H1 (cell line): ENCODE data around the gene DPF1. TPM values are rescaled to one million over a fixed set of nuclear protein-coding genes. Genes with fewer than 3 reads are reported as not detected.

Experiments used
- CTCF ChIA-PET: fragments of 300-600 bp; sonication (Branson Sonifier 250); formaldehyde crosslinking; loops from one replicate; lab custom pipeline; 2021; ENCODE audit not compliant: partially characterized antibody; lab: Charles Lee
- POLR2A ChIA-PET: fragments of 300-600 bp; sonication (Branson Sonifier 250); formaldehyde crosslinking; loops from one replicate; lab custom pipeline; 2021; ENCODE audit warnings: inconsistent platforms; ENCODE audit not compliant: partially characterized antibody; lab: Charles Lee
- DNase-seq, 2 experiments: peaks; one replicate each; pipeline versions ENCODE4 v3.0.0 to v3.0.0-alpha.2; 2010 to 2022; ENCODE audit warnings: low spot score in 2 of 2, low read depth in 1 of 2, mixed read lengths in 1 of 2
- FAIRE-seq: peaks from 2 replicates; lab custom pipeline; 2011; peaks lifted over from hg19 to GRCh38; lab: Jason Lieb, UNC
- H2AFZ ChIP-seq: 2 replicates; pipeline ENCODE4 v1.8.1; 2012; ENCODE audit warnings: low read length, inconsistent platforms
- H2AK5ac ChIP-seq: 2 replicates; pipeline ENCODE4 v1.6.1; 2013; ENCODE audit warnings: low read depth, low read length
- H2BK120ac ChIP-seq: replicated peaks from 2 replicates; pipeline ENCODE3; 2013; ENCODE audit warnings: low read depth, low read length, inconsistent platforms
- H2BK12ac ChIP-seq: 2 replicates; pipeline ENCODE4 v1.6.1; 2013; ENCODE audit warnings: low read depth, low read length
- H2BK15ac ChIP-seq: 2 replicates; pipeline ENCODE4 v1.6.1; 2013; ENCODE audit warnings: low read length
- H2BK20ac ChIP-seq: 2 replicates; pipeline ENCODE4 v1.6.1; 2013; ENCODE audit warnings: low read length
- H2BK5ac ChIP-seq: 2 replicates; pipeline ENCODE4 v1.6.1; 2013; ENCODE audit warnings: low read depth, low read length
- H3K14ac ChIP-seq: 2 replicates; pipeline ENCODE4 v1.6.1; 2013; ENCODE audit warnings: inconsistent platforms; ENCODE audit not compliant: insufficient read length
- H3K18ac ChIP-seq: 2 replicates; pipeline ENCODE4 v1.6.1; 2013; ENCODE audit warnings: low read length; ENCODE audit errors: extremely low read depth
- H3K23ac ChIP-seq: 2 replicates; pipeline ENCODE4 v1.6.1; 2013; ENCODE audit warnings: inconsistent platforms; ENCODE audit not compliant: insufficient read length
- H3K23me2 ChIP-seq: 2 replicates; pipeline ENCODE4 v1.6.1; 2013; ENCODE audit warnings: low read depth, low read length
- H3K27ac ChIP-seq: 2 replicates; pipeline ENCODE4 v1.6.1; 2011; ENCODE audit warnings: low read depth, low read length, inconsistent platforms
- H3K27me3 ChIP-seq, 4 experiments: replicated peaks in 1 of 4; 1 replicate in 1 of 4; 2 replicates in 3 of 4; pipeline versions ENCODE4 v1.6.1 to v1.8.1; 2011 to 2013; ENCODE audit warnings: low read length in 3 of 4, mild to moderate bottlenecking in 3 of 4, inconsistent platforms in 2 of 4, mixed read lengths in 2 of 4, moderate library complexity in 1 of 4; ENCODE audit not compliant: control insufficient read depth in 3 of 4, insufficient read depth in 3 of 4; ENCODE audit errors: extremely low read depth in 1 of 4
- H3K36me3 ChIP-seq, 4 experiments: 2 replicates each; pipeline versions ENCODE4 v1.6.1 to v1.8.1; 2011 to 2013; ENCODE audit warnings: mild to moderate bottlenecking in 4 of 4, low read length in 3 of 4, moderate library complexity in 2 of 4, control low read depth in 1 of 4, inconsistent platforms in 1 of 4; ENCODE audit not compliant: insufficient read depth in 4 of 4, control insufficient read depth in 2 of 4
- H3K4ac ChIP-seq: replicated peaks from 2 replicates; pipeline ENCODE3; 2013; ENCODE audit warnings: low read length, low read depth, mixed read lengths, inconsistent platforms; ENCODE audit not compliant: insufficient read length
- H3K4me1 ChIP-seq, 4 experiments: replicated peaks in 1 of 4; 1 replicate in 1 of 4; 2 replicates in 3 of 4; pipeline versions ENCODE4 v1.6.1 to v1.8.1; 2011 to 2013; ENCODE audit warnings: low read length in 3 of 4, inconsistent platforms in 2 of 4, mixed read lengths in 1 of 4; ENCODE audit not compliant: insufficient read depth in 4 of 4, control insufficient read depth in 3 of 4
- H3K4me2 ChIP-seq, 2 experiments: 2 replicates each; pipeline versions ENCODE4 v1.6.1 to v1.8.1; 2011 to 2013; ENCODE audit warnings: low read depth in 2 of 2, low read length in 2 of 2, control low read depth in 1 of 2, inconsistent platforms in 1 of 2, mild to moderate bottlenecking in 1 of 2; ENCODE audit not compliant: insufficient read depth in 1 of 2
- H3K4me3 ChIP-seq, 4 experiments: fragments of 200-600, 300-600 bp in 1 of 4; sonication (generic), shearing (Covaris generic), sonication (Bioruptor Twin) in 1 of 4; 2 replicates each; pipeline versions ENCODE4 v1.5.1 to v1.8.1; 2011 to 2016; ENCODE audit warnings: low read length in 4 of 4, low read depth in 3 of 4, control low read depth in 2 of 4, inconsistent platforms in 2 of 4, mild to moderate bottlenecking in 2 of 4, mixed read lengths in 1 of 4, moderate library complexity in 1 of 4; ENCODE audit not compliant: insufficient read depth in 2 of 4; ENCODE audit errors: extremely low read depth in 1 of 4
- H3K56ac ChIP-seq: replicated peaks from 2 replicates; pipeline ENCODE3; 2013; ENCODE audit warnings: low read depth, mild to moderate bottlenecking, mixed read lengths, low read length, inconsistent platforms; ENCODE audit not compliant: insufficient read length
- H3K79me1 ChIP-seq: 2 replicates; pipeline ENCODE4 v1.6.1; 2013; ENCODE audit warnings: low read depth, low read length, control low read depth
- H3K79me2 ChIP-seq, 2 experiments: 2 replicates each; pipeline versions ENCODE4 v1.6.1 to v1.8.1; 2012 to 2013; ENCODE audit warnings: low read length in 2 of 2, mild to moderate bottlenecking in 2 of 2, inconsistent platforms in 1 of 2; ENCODE audit not compliant: insufficient read depth in 2 of 2, control insufficient read depth in 1 of 2
- H3K9ac ChIP-seq, 4 experiments: replicated peaks in 1 of 4; 1 replicate in 1 of 4; 2 replicates in 3 of 4; pipeline versions ENCODE4 v1.6.1 to v1.8.1; 2011 to 2013; ENCODE audit warnings: low read depth in 3 of 4, low read length in 3 of 4, control low read depth in 2 of 4, mild to moderate bottlenecking in 2 of 4, moderate library complexity in 2 of 4, inconsistent platforms in 1 of 4; ENCODE audit errors: extremely low read depth in 1 of 4
- H3K9me3 ChIP-seq, 2 experiments: 2 replicates each; pipeline versions ENCODE4 v1.6.1 to v1.8.1; 2012 to 2013; ENCODE audit warnings: mild to moderate bottlenecking in 2 of 2, moderate library complexity in 2 of 2, control low read depth in 1 of 2, inconsistent platforms in 1 of 2, low read depth in 1 of 2, low read length in 1 of 2, mixed read lengths in 1 of 2; ENCODE audit not compliant: insufficient read depth in 2 of 2
- H4K20me1 ChIP-seq, 2 experiments: replicated peaks in 1 of 2; 2 replicates each; pipeline versions ENCODE3 to v1.8.1; 2011 to 2013; ENCODE audit warnings: inconsistent platforms in 2 of 2, low read length in 2 of 2, mild to moderate bottlenecking in 1 of 2; ENCODE audit not compliant: insufficient read depth in 2 of 2, control insufficient read depth in 1 of 2
- H4K5ac ChIP-seq: 2 replicates; pipeline ENCODE4 v1.6.1; 2013; ENCODE audit warnings: low read length, low read depth, mixed read lengths, inconsistent platforms; ENCODE audit not compliant: insufficient read length
- H4K8ac ChIP-seq: 2 replicates; pipeline ENCODE4 v1.8.0; 2013; ENCODE audit warnings: mild to moderate bottlenecking, moderate library complexity, low read length, inconsistent platforms; ENCODE audit not compliant: insufficient read depth; ENCODE audit errors: extremely low read depth
- H4K91ac ChIP-seq: replicated peaks from 2 replicates; pipeline ENCODE3; 2013; ENCODE audit warnings: low read length, mixed read lengths, inconsistent platforms; ENCODE audit not compliant: insufficient read length
- BCL11A ChIP-seq, 2 experiments: IDR thresholded peaks; one replicate each; pipeline ENCODE4 v1.6.1; 2011; ENCODE audit warnings: low read depth in 2 of 2, low read length in 2 of 2, mild to moderate bottlenecking in 2 of 2
- BRCA1 ChIP-seq: IDR thresholded peaks from 2 replicates; pipeline ENCODE4 v1.6.1; 2012; ENCODE audit warnings: low read depth, low read length, improper control_type of control experiment
- CHD1 ChIP-seq: IDR thresholded peaks from 2 replicates; pipeline ENCODE4 v1.6.1; 2012; ENCODE audit warnings: low read depth, low read length, improper control_type of control experiment
- CTCF ChIP-seq, 3 experiments: IDR thresholded peaks; 1 replicate in 2 of 3; 2 replicates in 1 of 3; pipeline versions ENCODE4 v1.5.1 to v1.6.1; 2011; ENCODE audit warnings: low read length in 3 of 3, mild to moderate bottlenecking in 3 of 3, inconsistent platforms in 2 of 3, low read depth in 1 of 3, moderate library complexity in 1 of 3; ENCODE audit not compliant: insufficient read depth in 1 of 3; ENCODE audit errors: control extremely low read depth in 1 of 3
- KDM1A ChIP-seq: fragments of 200-600, 300-600 bp; sonication (generic); IDR thresholded peaks from 2 replicates; pipeline ENCODE4 v1.7.1; 2016; ENCODE audit warnings: mild to moderate bottlenecking, low read length, borderline replicate concordance
- POLR2A ChIP-seq, 2 experiments: IDR thresholded peaks; 1 replicate in 1 of 2; 2 replicates in 1 of 2; pipeline ENCODE4 v1.6.1; 2011; ENCODE audit warnings: low read depth in 2 of 2, low read length in 2 of 2, mild to moderate bottlenecking in 2 of 2; ENCODE audit errors: control extremely low read depth in 1 of 2
- RBBP5 ChIP-seq: IDR thresholded peaks from 2 replicates; pipeline ENCODE4 v1.7.1; 2012; ENCODE audit warnings: low read depth, mild to moderate bottlenecking, inconsistent platforms, low read length, moderate library complexity, borderline replicate concordance
- SP2 ChIP-seq: IDR thresholded peaks from 2 replicates; pipeline ENCODE4 v1.6.1; 2012; ENCODE audit warnings: mild to moderate bottlenecking, low read length, inconsistent platforms
- WGBS, 2 experiments: shearing (Covaris generic) in 1 of 2; methylation state at CpG; one replicate each; pipeline versions ENCODE4 v1.1.6 to v1.1.7; 2013 to 2015; ENCODE audit warnings: low lambda C conversion rate in 2 of 2, mixed read lengths in 2 of 2, inconsistent platforms in 1 of 2, low coverage in 1 of 2, missing lambda C conversion rate in 1 of 2; ENCODE audit not compliant: insufficient replicate concordance in 2 of 2, insufficient coverage in 1 of 2, insufficient read length in 1 of 2; ENCODE audit errors: extremely low coverage in 1 of 2, missing lambda C conversion rate in 1 of 2; 5-methylcytosine and 5-hydroxymethylcytosine counted together
- polyA plus RNA-seq, 7 experiments: library from polyadenylated mRNA; depleted of rRNA in 3 of 7; stranded (reverse) in 5 of 7; unstranded in 2 of 7; fragments of >200 nt in 5 of 7; fragments of 200-250 nt in 2 of 7; gene quantifications; 1 replicate in 5 of 7; 2 replicates in 1 of 7; 4 replicates in 1 of 7; pipeline versions ENCODE4 v1.2.1 to v1.2.3, GENCODE V29; 2011 to 2013; ENCODE audit warnings: missing spikeins in 2 of 7, mixed read lengths in 2 of 7
- total RNA-seq: library from RNA; stranded (reverse); fragmentation: NEBNext Ultra II Directional; extraction: Animal tissue kit (Norgen Biotek cat#: 25700); gene quantifications from 2 replicates; pipeline ENCODE4 v1.2.1, GENCODE V29; 2021

DPF1 gene
- total and polyA plus RNA-seq, 2 of the 8 experiments (the other 6 are each of a cell fraction or from before 2014, with no cell fraction given) = 12.9 to 15.6 TPM

GRCh38 chr19:38199340-38199739 lies 24.7 kb downstream of the DPF1 start:
- no peak for FAIRE-seq
- Histone ChIP-seq H2BK20ac (no peak overlapping the region), H3K79me1 (peaks cover 4% of the 10 kb centered on the region; the same call in 1 of the 2 replicates), H3K27me3 (no peaks in the 10 kb centered on the region), H3K4me3 (no peak overlapping the region), H4K91ac (no peak overlapping the region), H2BK12ac (no peak overlapping the region), H3K14ac (no peak overlapping the region), H3K4me1 (no peaks in the 10 kb centered on the region), H3K23me2 (no peaks in the 10 kb centered on the region), H3K9ac (no peak overlapping the region), H3K27ac (no peak overlapping the region), H3K4me2 (no peak overlapping the region), H2BK15ac (no peak overlapping the region), H4K8ac (no peak overlapping the region), H4K20me1 (peaks cover 0 to 4% of the 10 kb centered on the region in 2 experiments), H3K36me3 (peaks cover 0 to 10% (median 0%) of the 10 kb centered on the region in 4 experiments; a peak in 4 of 8 replicates), H2BK5ac (no peak overlapping the region), H3K23ac (no peak overlapping the region), H3K79me2 (no peaks in the 10 kb centered on the region), H3K9me3 (no peaks in the 10 kb centered on the region), H3K18ac (no peak overlapping the region), H2AK5ac (no peak overlapping the region), H3K4ac (no peak overlapping the region), H3K56ac (no peak overlapping the region), H2AFZ (no peak overlapping the region), H2BK120ac (no peak overlapping the region), H4K5ac (no peak overlapping the region)
- CTCF ChIA-PET = interaction anchor here (0.8 to 1.1 kb wide), 2 partner anchors 26 to 56 kb away, joined by 4 read pairs; no protein-coding TSS in a partner anchor
- POLR2A ChIA-PET = interaction anchor here (0.6 to 1.5 kb wide), 2 partner anchors 12 to 15 kb away, joined by 3 read pairs; no protein-coding TSS in a partner anchor
- TF ChIP-seq CHD1 = no peak
- TF ChIP-seq KDM1A = no peak
- TF ChIP-seq BCL11A (IDR thresholded peaks at IDR 0.05; ENCODE audit: low read depth in 2 of 2, low read length in 2 of 2) = no peak
- no peak for TF ChIP-seq CTCF (IDR thresholded peaks at IDR 0.05; ENCODE audit: control extremely low read depth in 1 of 3, insufficient read depth in 1 of 3, low read depth in 1 of 3, low read length in 3 of 3)
- TF ChIP-seq POLR2A (IDR thresholded peaks at IDR 0.05; ENCODE audit: control extremely low read depth in 1 of 2, low read depth in 2 of 2, low read length in 2 of 2) = no peak
- TF ChIP-seq SP2 = no peak
- no peak for TF ChIP-seq RBBP5
- no peak for TF ChIP-seq BRCA1
- 91% methylated on average over 11 of the region's 11 CpGs; no CpG with 5 or more reads in 1 of the 2 experiments for WGBS, 2 experiments
- DNase-seq = no peak
